Neural cell (in vitro differentiated cells): Measurements from ENCODE around the gene EEIG2. TPM values are rescaled to one million over a fixed set of nuclear protein-coding genes. Genes with fewer than 3 reads are reported as not detected.

Experiments used
- H2AFZ ChIP-seq: fragments of 200-600, 300-800 bp; sonication (generic), shearing (Covaris generic); 2 replicates; pipeline ENCODE4 v1.6.0; 2014; ENCODE audit warnings: low read depth, mild to moderate bottlenecking, antibody characterized with exemption, low read length, moderate library complexity
- H3F3A ChIP-seq: fragments of 200-600 bp; shearing (Covaris generic); 2 replicates; pipeline ENCODE4 v1.6.1; 2016; ENCODE audit warnings: mild to moderate bottlenecking, moderate library complexity, mixed read lengths, antibody characterized with exemption, low read length; ENCODE audit not compliant: insufficient read depth, poor library complexity, severe bottlenecking
- H3K27ac ChIP-seq: fragments of 200-600, 300-800 bp; sonication (generic), shearing (Covaris generic); 2 replicates; pipeline ENCODE4 v1.5.1; 2014; ENCODE audit warnings: mild to moderate bottlenecking, low read length, moderate library complexity
- H3K27me3 ChIP-seq: fragments of 300-800, 200-600 bp; sonication (generic), shearing (Covaris generic); 2 replicates; pipeline ENCODE4 v1.6.0; 2014; ENCODE audit warnings: mild to moderate bottlenecking, low read depth, low read length, moderate library complexity; ENCODE audit not compliant: insufficient read depth
- H3K36me3 ChIP-seq: fragments of 300-800, 200-600 bp; sonication (generic), shearing (Covaris generic); 2 replicates; pipeline ENCODE4 v1.5.1; 2014; ENCODE audit warnings: mild to moderate bottlenecking, antibody characterized with exemption, low read length, moderate library complexity; ENCODE audit not compliant: insufficient read depth
- H3K4me2 ChIP-seq: fragments of 300-800, 200-600 bp; sonication (generic), shearing (Covaris generic); 2 replicates; pipeline ENCODE4 v1.6.0; 2014; ENCODE audit warnings: mild to moderate bottlenecking, low read length
- H3K4me3 ChIP-seq: fragments of 300-800, 200-600 bp; sonication (generic), shearing (Covaris generic); 2 replicates; pipeline ENCODE4 v1.5.1; 2014; ENCODE audit warnings: mild to moderate bottlenecking, low read length, moderate library complexity
- H3K79me2 ChIP-seq: fragments of 200-600 bp; shearing (Covaris generic); replicated peaks from 2 replicates; pipeline ENCODE4 v1.6.0; 2014; ENCODE audit warnings: mild to moderate bottlenecking, low read length, moderate library complexity; ENCODE audit not compliant: insufficient read depth
- H3K9ac ChIP-seq: fragments of 300-800, 200-600 bp; sonication (generic), shearing (Covaris generic); 2 replicates; pipeline ENCODE4 v1.6.1; 2016; ENCODE audit warnings: mild to moderate bottlenecking, low read length, mixed read lengths
- H3K9me2 ChIP-seq: fragments of 200-600 bp; shearing (Covaris generic); 2 replicates; pipeline ENCODE4 v1.6.1; 2016; ENCODE audit warnings: mild to moderate bottlenecking, low read length, mixed read lengths; ENCODE audit not compliant: insufficient read depth
- H3K9me3 ChIP-seq: fragments of 200-600, 300-800 bp; sonication (generic), shearing (Covaris generic); 2 replicates; pipeline ENCODE4 v1.6.1; 2016; ENCODE audit warnings: mild to moderate bottlenecking, mixed run types, low read length, moderate library complexity, mixed read lengths
- H4K20me1 ChIP-seq: fragments of 200-600 bp; shearing (Covaris generic); 2 replicates; pipeline ENCODE4 v1.6.1; 2016; ENCODE audit warnings: mild to moderate bottlenecking, mixed run types; ENCODE audit not compliant: insufficient read depth
- CTCF ChIP-seq: fragments of 450-650 bp; IDR thresholded peaks from 2 replicates; pipeline ENCODE4 v1.5.1; 2014; ENCODE audit warnings: antibody characterized with exemption, mild to moderate bottlenecking, moderate library complexity; ENCODE audit not compliant: poor library complexity, severe bottlenecking
- EP300 ChIP-seq: fragments of 450-650 bp; conservative IDR thresholded peaks from 2 replicates; pipeline ENCODE4 v1.6.1; 2014; ENCODE audit warnings: antibody characterized with exemption, mild to moderate bottlenecking, moderate library complexity; ENCODE audit not compliant: poor library complexity, severe bottlenecking
- EZH2 ChIP-seq: fragments of 200-600, 300-800 bp; shearing (Covaris generic), sonication (generic); IDR thresholded peaks from 2 replicates; pipeline ENCODE4 v1.6.1; 2014; ENCODE audit warnings: antibody characterized with exemption, low read length, borderline replicate concordance, mild to moderate bottlenecking; ENCODE audit not compliant: insufficient read depth, poor library complexity, severe bottlenecking
- MXI1 ChIP-seq: fragments of 450-650 bp; conservative IDR thresholded peaks from 2 replicates; pipeline ENCODE4 v1.6.1; 2014; ENCODE audit warnings: antibody characterized with exemption, mild to moderate bottlenecking; ENCODE audit not compliant: poor library complexity, severe bottlenecking
- POLR2AphosphoS5 ChIP-seq: IDR thresholded peaks from 2 replicates; pipeline ENCODE4 v1.6.1; 2012
- RAD21 ChIP-seq: fragments of 450-650 bp; conservative IDR thresholded peaks from 2 replicates; pipeline ENCODE4 v1.6.1; 2014; ENCODE audit warnings: antibody characterized with exemption, mild to moderate bottlenecking, moderate library complexity
- REST ChIP-seq: IDR thresholded peaks from 2 replicates; pipeline ENCODE4 v1.6.1; 2012; ENCODE audit warnings: borderline replicate concordance
- SMC3 ChIP-seq: fragments of 450-650 bp; conservative IDR thresholded peaks from 2 replicates; pipeline ENCODE4 v1.6.1; 2014; ENCODE audit warnings: antibody characterized with exemption, mild to moderate bottlenecking, moderate library complexity; ENCODE audit not compliant: poor library complexity
- TAF1 ChIP-seq: IDR thresholded peaks from 2 replicates; pipeline ENCODE4 v1.6.1; 2012; ENCODE audit warnings: low read depth
- polyA plus RNA-seq: library from polyadenylated mRNA; depleted of rRNA; stranded (reverse); fragments of >200 nt; gene quantifications from 2 replicates; pipeline ENCODE4 v1.2.3, GENCODE V29; 2014

EEIG2 gene
- polyA plus RNA-seq, 1 donor from 2014 or later, result 13.1 TPM

- no peaks in the 10 kb centered on the region for H3K9me2 ChIP-seq
- TF ChIP-seq EP300 (no peak), EZH2 (no peak), SMC3 (no peak), POLR2AphosphoS5 (no peak), REST (no peak), RAD21 (no peak), CTCF (no peak), MXI1 (no peak), TAF1 (no peak)
- no peak overlapping the region for H3K27ac ChIP-seq
- H3K27me3 ChIP-seq, result no peaks in the 10 kb centered on the region
- no peak overlapping the region for H3K4me3 ChIP-seq
- no peaks in the 10 kb centered on the region for H3F3A ChIP-seq
- no peaks in the 10 kb centered on the region for H3K36me3 ChIP-seq
- H4K20me1 ChIP-seq, result no peaks in the 10 kb centered on the region
- peaks cover 10% of the 10 kb centered on the region for H3K79me2 ChIP-seq
- no peaks in the 10 kb centered on the region for H3K9me3 ChIP-seq
- H3K4me2 ChIP-seq, result no peak overlapping the region
- H3K9ac ChIP-seq, result no peak overlapping the region
- H2AFZ ChIP-seq, result no peak overlapping the region
Observed at GRCh38 chr1:108565512-108565911, 5.6 kb downstream of the EEIG2 start.

GRCh38 chr1:108568589-108568988, 8.7 kb downstream of the EEIG2 start:
- H3K27ac ChIP-seq, result no peak overlapping the region
- peaks cover 3% of the 10 kb centered on the region for H3K79me2 ChIP-seq
- H4K20me1 ChIP-seq, result no peaks in the 10 kb centered on the region
- no peak overlapping the region for H3K4me2 ChIP-seq
- no peak overlapping the region for H3K9ac ChIP-seq
- no peak overlapping the region for H2AFZ ChIP-seq
- TF ChIP-seq TAF1, result no peak
- TF ChIP-seq SMC3, result no peak
- TF ChIP-seq EP300, result no peak
- no peak for TF ChIP-seq REST
- no peak for TF ChIP-seq EZH2
- TF ChIP-seq POLR2AphosphoS5, result no peak
- TF ChIP-seq MXI1, result no peak
- no peak for TF ChIP-seq RAD21
- no peak for TF ChIP-seq CTCF
- H3K36me3 ChIP-seq, result no peaks in the 10 kb centered on the region
- no peaks in the 10 kb centered on the region for H3F3A ChIP-seq
- H3K9me2 ChIP-seq, result no peaks in the 10 kb centered on the region
- no peak overlapping the region for H3K4me3 ChIP-seq
- no peaks in the 10 kb centered on the region for H3K9me3 ChIP-seq
- no peaks in the 10 kb centered on the region for H3K27me3 ChIP-seq
